Epithelial cell of esophagus (primary cell): ENCODE data around the gene UBAC2.

Experiments
- DNase-seq: peaks from one replicate; pipeline ENCODE4 v3.0.0; 2010; ENCODE audit warnings: low read depth
- H3K4me3 ChIP-seq: 2 replicates; pipeline ENCODE4 v1.5.1; 2011; ENCODE audit warnings: mild to moderate bottlenecking, low read length, control low read depth
- TF ChIP-seq, protein P1 (sequence below): IDR thresholded peaks from 2 replicates; pipeline ENCODE4 v1.5.1; 2011; ENCODE audit warnings: low read depth, mild to moderate bottlenecking, low read length, control low read depth, inconsistent platforms; ENCODE audit not compliant: insufficient read depth; ENCODE audit errors: missing control alignments

Gene UBAC2

DNA sequence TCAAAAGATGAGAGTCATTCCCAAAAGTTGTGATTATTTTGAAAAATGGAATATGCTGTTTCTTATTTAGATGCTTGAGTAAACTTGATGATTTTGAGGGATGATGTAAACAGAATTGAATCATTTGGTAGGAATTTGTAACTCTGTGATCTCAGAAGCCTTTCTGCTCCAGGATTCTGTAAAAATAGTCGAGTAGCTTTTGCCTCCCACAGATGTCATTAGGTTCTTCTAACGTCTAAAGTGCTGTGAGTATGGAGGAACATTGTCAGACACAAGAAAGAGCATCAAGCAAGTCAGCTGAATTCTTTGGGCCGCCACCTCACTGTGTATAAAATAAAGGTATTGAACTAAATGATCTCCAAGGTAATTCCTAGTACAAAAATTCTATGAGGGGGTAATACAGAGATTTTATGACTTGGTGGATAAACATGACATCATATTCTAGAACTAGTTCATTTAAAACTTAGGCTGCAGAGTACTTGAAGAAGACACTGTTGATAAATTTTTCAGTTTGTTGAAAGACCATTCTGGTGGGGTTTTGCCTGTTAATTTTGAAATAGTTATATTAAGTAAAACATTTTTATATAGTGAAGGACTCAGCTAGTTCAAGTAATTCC is 107.9 kb downstream of the UBAC2 start:
- TF ChIP-seq, protein P1, sequence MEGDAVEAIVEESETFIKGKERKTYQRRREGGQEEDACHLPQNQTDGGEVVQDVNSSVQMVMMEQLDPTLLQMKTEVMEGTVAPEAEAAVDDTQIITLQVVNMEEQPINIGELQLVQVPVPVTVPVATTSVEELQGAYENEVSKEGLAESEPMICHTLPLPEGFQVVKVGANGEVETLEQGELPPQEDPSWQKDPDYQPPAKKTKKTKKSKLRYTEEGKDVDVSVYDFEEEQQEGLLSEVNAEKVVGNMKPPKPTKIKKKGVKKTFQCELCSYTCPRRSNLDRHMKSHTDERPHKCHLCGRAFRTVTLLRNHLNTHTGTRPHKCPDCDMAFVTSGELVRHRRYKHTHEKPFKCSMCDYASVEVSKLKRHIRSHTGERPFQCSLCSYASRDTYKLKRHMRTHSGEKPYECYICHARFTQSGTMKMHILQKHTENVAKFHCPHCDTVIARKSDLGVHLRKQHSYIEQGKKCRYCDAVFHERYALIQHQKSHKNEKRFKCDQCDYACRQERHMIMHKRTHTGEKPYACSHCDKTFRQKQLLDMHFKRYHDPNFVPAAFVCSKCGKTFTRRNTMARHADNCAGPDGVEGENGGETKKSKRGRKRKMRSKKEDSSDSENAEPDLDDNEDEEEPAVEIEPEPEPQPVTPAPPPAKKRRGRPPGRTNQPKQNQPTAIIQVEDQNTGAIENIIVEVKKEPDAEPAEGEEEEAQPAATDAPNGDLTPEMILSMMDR = no peak
- no peak overlapping the region for H3K4me3 ChIP-seq
- DNase-seq = peak; percentile 43

DNA sequence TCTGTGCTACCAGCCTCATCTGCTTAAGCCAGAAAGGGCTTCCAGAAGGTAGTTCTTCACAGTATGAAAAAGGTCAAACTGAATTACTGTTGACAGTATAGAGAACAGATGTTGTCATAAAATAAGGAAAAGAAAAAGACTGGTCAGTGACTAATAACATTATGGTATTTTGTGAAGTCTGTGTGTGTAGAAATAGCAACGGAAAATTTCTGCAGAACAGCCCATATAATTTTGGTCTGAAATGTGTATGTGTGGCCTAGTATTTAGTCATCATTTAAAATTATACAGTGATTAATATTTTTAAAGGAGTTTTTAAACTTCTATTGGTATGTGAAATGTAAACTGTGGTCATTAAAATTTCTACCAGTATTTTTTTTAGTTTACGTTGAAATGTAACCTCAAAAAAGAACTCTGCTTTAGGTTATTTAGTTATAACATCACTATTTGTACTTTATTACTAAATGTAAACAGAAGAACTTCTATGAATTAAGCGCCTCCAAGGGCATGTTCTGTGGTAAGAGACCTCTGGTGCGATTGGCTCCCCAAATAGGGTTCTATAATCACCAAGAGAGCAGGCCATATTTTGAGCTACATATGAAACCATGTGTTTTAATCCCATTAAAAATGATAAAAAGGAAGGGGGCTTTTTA is 109.9 kb downstream of the UBAC2 start:
- no peak overlapping the region for H3K4me3 ChIP-seq
- DNase-seq = no peak
- TF ChIP-seq, protein P1 = no peak

DNA sequence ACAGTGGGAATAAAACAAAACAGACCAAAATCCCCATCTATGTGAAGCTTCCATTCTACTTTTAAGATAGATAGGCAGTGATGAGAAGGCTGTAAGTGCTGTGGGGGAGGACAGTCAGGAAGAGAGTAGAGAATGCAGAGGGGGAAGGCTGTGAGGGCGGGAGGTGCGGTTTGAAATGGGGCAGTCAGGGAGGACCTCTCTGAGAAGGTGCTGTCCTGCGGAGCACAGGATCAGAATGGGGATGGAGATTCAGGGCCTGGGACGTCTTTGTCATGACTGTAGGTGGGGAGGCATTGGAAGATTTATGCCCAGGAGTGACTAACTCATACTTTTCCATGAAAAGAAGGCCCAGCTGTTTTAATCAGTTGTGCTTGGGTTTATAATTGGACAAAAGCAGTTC is 110.5 kb downstream of the UBAC2 start:
- TF ChIP-seq, protein P1 = no peak
- no peak for DNase-seq
- H3K4me3 ChIP-seq = no peak overlapping the region

DNA sequence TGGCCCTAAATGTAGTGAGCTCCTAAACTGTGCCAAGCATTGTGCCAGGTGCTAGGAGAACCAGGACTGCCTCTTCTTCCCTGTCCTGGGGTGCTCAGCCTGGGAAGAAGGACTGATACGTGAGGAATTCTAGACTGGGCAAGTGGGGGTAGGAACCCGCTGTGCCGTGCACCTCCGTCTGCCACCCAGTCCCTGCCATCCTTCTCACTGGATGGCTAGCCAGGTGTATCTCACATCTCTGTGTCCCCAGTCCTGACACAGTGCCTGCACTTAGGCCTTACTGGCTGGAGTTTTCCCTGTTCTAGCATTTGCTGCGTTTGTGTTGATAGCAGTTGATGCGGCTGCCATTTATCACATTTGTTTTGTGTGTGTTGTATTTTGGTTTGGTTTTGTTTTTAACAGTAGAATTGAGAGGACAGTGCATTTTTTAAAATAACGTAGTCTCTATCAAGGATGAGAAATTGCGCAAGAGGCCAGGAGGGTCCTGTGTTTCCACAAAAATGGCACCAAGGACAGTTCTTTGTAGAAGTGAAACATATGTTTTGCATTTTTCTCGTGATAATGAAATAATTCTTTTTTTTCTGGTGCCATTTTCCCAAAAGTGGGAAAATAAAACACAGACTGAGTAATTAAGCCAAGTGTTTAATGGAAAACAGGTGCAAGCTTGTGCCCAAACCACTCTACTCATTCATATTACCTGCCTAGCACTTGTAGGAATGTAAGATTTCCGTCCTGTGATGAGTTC is 111.3 kb downstream of the UBAC2 start:
- no peak overlapping the region for H3K4me3 ChIP-seq
- no peak for DNase-seq
- TF ChIP-seq, protein P1 = no peak

DNA sequence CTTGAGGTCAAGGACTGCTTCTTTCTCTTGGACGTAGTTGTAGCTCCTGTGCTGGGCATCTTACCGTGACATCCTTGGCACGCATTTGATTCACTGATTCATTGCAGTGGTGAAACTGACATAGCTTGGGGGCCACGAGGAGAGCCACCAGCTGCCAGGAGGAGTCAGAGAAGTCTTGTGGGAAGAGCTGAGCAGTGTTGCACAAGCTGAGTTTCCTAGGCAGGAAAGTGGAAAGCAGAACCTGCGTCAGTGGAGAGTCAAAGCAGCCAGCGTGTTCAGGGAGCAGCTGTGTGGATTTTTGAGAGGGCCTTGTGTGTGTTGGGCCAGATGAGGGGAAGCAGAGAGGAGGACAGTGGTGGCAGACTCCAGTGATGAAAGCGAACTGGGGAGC is 111.8 kb downstream of the UBAC2 start:
- H3K4me3 ChIP-seq = no peak overlapping the region
- TF ChIP-seq, protein P1 = no peak
- DNase-seq = peak; percentile 39

DNA sequence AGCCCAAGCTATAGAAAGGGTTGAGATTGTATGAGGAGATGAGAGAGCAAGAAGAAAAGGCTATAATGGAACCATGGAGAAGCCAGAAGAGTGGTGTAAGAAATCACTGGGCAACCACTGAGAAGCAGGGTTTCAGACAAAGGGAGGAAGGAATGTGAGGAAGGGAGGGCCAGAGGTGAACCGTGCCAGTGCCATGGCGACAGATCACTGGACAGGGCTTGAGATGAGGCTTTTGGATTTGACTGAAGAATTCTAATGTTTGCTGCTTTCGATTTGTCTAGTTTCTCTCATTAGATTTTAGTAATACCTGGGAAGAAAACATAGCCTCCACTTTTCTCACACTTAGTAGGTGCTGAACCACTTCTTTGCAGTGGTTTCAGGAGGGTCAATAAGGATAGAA is 112.8 kb downstream of the UBAC2 start:
- no peak overlapping the region for H3K4me3 ChIP-seq
- no peak for DNase-seq
- TF ChIP-seq, protein P1 = no peak
